Measurements from ENCODE around the gene ADPRHL1.

The ADPRHL1 gene

DNA sequence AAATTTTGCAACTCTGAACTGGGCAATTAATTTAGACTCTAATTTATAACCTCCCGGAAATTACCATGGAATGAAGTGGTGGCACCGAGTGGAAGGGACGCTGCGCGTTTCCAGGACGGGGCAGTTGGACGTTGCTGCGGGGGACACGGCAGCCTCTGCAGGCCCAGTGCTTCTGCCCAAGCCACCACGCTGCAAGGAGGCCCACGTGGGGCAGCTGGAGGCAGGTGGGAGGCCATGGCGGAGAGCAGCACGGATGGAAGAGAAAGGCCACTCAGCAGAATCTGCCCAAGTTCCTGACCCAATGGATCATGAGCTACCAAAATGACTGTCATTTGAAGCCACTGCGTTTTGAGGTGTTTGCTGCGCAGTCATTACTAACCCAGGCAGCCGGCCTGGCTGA is 11.2 kb upstream of the ADPRHL1 start:
- Histone ChIP-seq H3K4me2 (no peak overlapping the region), H4K20me1 (ENCODE audit: insufficient read depth) (no peaks in the 10 kb centered on the region), H3K4me1 (ENCODE audit: low read depth, poor library complexity, severe bottlenecking) (no peaks in the 10 kb centered on the region), H3K79me2 (ENCODE audit: insufficient read depth, low read depth) (no peaks in the 10 kb centered on the region), H3K4me3 (IDR thresholded peaks at IDR 0.05; ENCODE audit: insufficient read depth, low read depth, low read length) (no peak overlapping the region), H2AFZ (ENCODE audit: low read depth) (no peak overlapping the region), H3K27me3 (ENCODE audit: insufficient read depth, low read depth) (no peaks in the 10 kb centered on the region), H3K9ac (no peak overlapping the region), H3K27ac (no peak overlapping the region), H3K36me3 (ENCODE audit: insufficient read depth) (no peaks in the 10 kb centered on the region)
- no peak for TF ChIP-seq CTCF (conservative IDR thresholded peaks at IDR 0.05; ENCODE audit: low read depth, low read length)

DNA sequence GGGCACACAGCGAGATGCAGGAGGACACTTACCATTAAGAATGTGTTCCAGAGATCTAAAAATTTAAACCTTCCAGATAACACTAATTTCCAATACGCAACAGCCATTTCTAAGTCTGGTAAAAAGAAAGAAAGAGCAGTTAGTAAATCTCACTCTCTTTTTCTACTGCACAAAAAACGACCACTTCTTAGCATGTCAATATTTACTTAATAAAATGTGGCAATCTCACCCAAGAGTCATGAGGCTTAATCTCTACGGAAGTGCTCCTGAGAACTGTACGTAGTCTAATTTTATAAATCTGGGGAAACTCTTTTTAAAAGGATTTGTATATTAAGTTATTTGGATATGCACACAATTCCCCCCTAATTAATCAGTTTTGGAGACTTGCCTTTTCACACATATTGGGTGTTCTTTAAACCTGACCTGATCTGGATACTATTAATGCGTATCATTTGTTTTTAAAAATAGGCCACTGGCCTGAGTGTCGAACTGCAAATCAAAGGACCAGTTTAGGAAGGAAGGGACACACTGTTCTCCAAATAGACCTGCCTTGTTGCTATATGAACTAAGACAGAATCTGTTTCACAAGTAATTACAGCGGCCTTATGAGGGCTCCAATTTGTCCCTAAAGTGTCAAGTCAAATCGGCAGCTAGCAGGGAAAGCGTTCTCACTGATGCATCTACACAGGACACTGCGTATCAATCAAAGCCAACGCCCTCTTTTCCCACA is 7.9 kb upstream of the ADPRHL1 start:
- Histone ChIP-seq H3K4me2 (no peak overlapping the region), H3K4me1 (ENCODE audit: low read depth, poor library complexity, severe bottlenecking) (no peaks in the 10 kb centered on the region), H3K36me3 (ENCODE audit: insufficient read depth) (no peaks in the 10 kb centered on the region), H3K27me3 (ENCODE audit: insufficient read depth, low read depth) (no peaks in the 10 kb centered on the region), H3K79me2 (ENCODE audit: insufficient read depth, low read depth) (no peaks in the 10 kb centered on the region), H2AFZ (ENCODE audit: low read depth) (no peak overlapping the region), H3K9ac (no peak overlapping the region), H3K4me3 (IDR thresholded peaks at IDR 0.05; ENCODE audit: insufficient read depth, low read depth, low read length) (no peak overlapping the region), H4K20me1 (ENCODE audit: insufficient read depth) (no peaks in the 10 kb centered on the region), H3K27ac (no peak overlapping the region)
- TF ChIP-seq CTCF (conservative IDR thresholded peaks at IDR 0.05; ENCODE audit: low read depth, low read length) = no peak

- Histone ChIP-seq H3K27ac (no peak overlapping the region), H3K36me3 (ENCODE audit: insufficient read depth) (no peaks in the 10 kb centered on the region), H4K20me1 (ENCODE audit: insufficient read depth) (no peaks in the 10 kb centered on the region), H3K4me3 (IDR thresholded peaks at IDR 0.05; ENCODE audit: insufficient read depth, low read depth, low read length) (no peak overlapping the region), H3K79me2 (ENCODE audit: insufficient read depth, low read depth) (no peaks in the 10 kb centered on the region), H3K9ac (no peak overlapping the region), H3K4me2 (no peak overlapping the region), H3K27me3 (ENCODE audit: insufficient read depth, low read depth) (no peaks in the 10 kb centered on the region), H2AFZ (ENCODE audit: low read depth) (no peak overlapping the region), H3K4me1 (ENCODE audit: low read depth, poor library complexity, severe bottlenecking) (no peaks in the 10 kb centered on the region)
- no peak for TF ChIP-seq CTCF (conservative IDR thresholded peaks at IDR 0.05; ENCODE audit: low read depth, low read length)
Observed at GRCh38 chr13:113460599-113460998, 7.3 kb upstream of the ADPRHL1 start.

DNA sequence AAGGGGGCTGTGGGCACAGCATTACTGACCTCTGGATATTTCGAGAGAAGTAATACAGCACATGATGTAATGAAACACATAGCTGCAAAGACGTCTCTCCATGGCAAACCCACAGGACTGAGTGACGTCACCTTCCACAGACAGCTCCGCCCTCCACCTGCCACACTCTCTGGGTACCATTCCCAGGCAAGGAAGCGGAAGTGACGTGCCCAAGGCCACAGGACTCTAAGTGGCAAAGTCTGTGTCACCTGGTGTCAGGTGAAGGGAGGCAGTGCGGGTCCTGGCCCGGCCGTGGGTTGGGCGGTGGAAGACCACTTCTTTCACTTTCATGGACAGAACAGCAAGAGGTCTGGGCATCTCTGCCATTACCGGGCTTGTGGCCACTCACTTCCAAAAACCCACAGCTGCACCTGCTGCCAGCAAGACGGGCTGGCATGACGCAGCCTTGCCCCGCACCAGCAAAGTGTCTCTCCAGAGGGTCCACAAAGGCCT is 6.8 kb upstream of the ADPRHL1 start:
- H3K27ac ChIP-seq = no peak overlapping the region
- no peaks in the 10 kb centered on the region for H3K4me1 ChIP-seq (ENCODE audit: low read depth, poor library complexity, severe bottlenecking)
- H4K20me1 ChIP-seq (ENCODE audit: insufficient read depth) = no peaks in the 10 kb centered on the region
- H3K9ac ChIP-seq = no peak overlapping the region
- no peak for TF ChIP-seq CTCF (conservative IDR thresholded peaks at IDR 0.05; ENCODE audit: low read depth, low read length)
- H3K4me2 ChIP-seq = no peak overlapping the region
- no peaks in the 10 kb centered on the region for H3K27me3 ChIP-seq (ENCODE audit: insufficient read depth, low read depth)
- H3K4me3 ChIP-seq (IDR thresholded peaks at IDR 0.05; ENCODE audit: insufficient read depth, low read depth, low read length) = no peak overlapping the region
- H3K36me3 ChIP-seq (ENCODE audit: insufficient read depth) = no peaks in the 10 kb centered on the region
- H2AFZ ChIP-seq (ENCODE audit: low read depth) = no peak overlapping the region
- H3K79me2 ChIP-seq (ENCODE audit: insufficient read depth, low read depth) = no peaks in the 10 kb centered on the region

Measured in KMS-11 (cell line).